Uterus (tissue), 2 donors: ENCODE measurements around the gene ASTN2.

Source experiments
- CTCF ChIP-seq, 4 experiments: fragments of 200-600 bp in 2 of 4; fragments of 450-650 bp in 2 of 4; sonication (generic) in 2 of 4; IDR thresholded peaks; one replicate each; pipeline ENCODE4 v1.5.1; 2016 to 2019; ENCODE audit warnings: antibody characterized with exemption in 4 of 4, mild to moderate bottlenecking in 2 of 4, moderate library complexity in 1 of 4
- POLR2A ChIP-seq, 2 donors: fragments of 450-650 bp; IDR thresholded peaks; one replicate each; pipeline ENCODE4 v1.6.1; 2016; ENCODE audit warnings: antibody characterized with exemption in 2 of 2, mild to moderate bottlenecking in 1 of 2, moderate library complexity in 1 of 2

- TF ChIP-seq CTCF (IDR thresholded peaks at IDR 0.05) (no peak), POLR2A (IDR thresholded peaks at IDR 0.05) (no peak)
Observed at GRCh38 chr9:116937361-116937760, 477.5 kb downstream of the ASTN2 start.
